Measurements from ENCODE around the gene GGNBP2.
"Not testable (repeated sequence)": the region's sequence is repeated elsewhere in the genome, so short reads cannot be mapped to it uniquely, and the experiment has no call there.

Gene GGNBP2

GRCh38 chr17:36544307-36545076, at the start of gene GGNBP2:
Gene GGNBP2 (plus strand): TSS chr17:36544919. CDS start chr17:36545725, 806 bp downstream.
- DNase-seq, result peak in 13 of 14 donors; percentile 63 to 95 (median 91)

- no peak for DNase-seq
Measured at GRCh38 chr17:36495076-36495578, 49.6 kb upstream of the GGNBP2 start.

GRCh38 chr17:36496018-36496789, 48.5 kb upstream of the GGNBP2 start:
- peak in 9 of 14 donors; percentile 6 to 53 (median 27) for DNase-seq

- DNase-seq, result no peak
Measured at GRCh38 chr17:36498155-36498554, 46.6 kb upstream of the GGNBP2 start.

GRCh38 chr17:36498560-36499300, 46.0 kb upstream of the GGNBP2 start:
- no peak for DNase-seq

GRCh38 chr17:36500745-36501225, 43.9 kb upstream of the GGNBP2 start:
- DNase-seq, result no peak

- DNase-seq, result no peak
Measured at GRCh38 chr17:36501351-36501750, 43.4 kb upstream of the GGNBP2 start.

GRCh38 chr17:36501963-36502362, 42.8 kb upstream of the GGNBP2 start:
- DNase-seq, result no peak

GRCh38 chr17:36503456-36504155, 41.1 kb upstream of the GGNBP2 start:
- DNase-seq, result no peak

GRCh38 chr17:36504156-36504545, 40.6 kb upstream of the GGNBP2 start:
- no peak for DNase-seq

- DNase-seq, result no peak
Measured at GRCh38 chr17:36505171-36505570, 39.5 kb upstream of the GGNBP2 start.

- DNase-seq, result no peak
Measured at GRCh38 chr17:36506249-36506826, 38.4 kb upstream of the GGNBP2 start.

- DNase-seq, result no peak
Measured at GRCh38 chr17:36506831-36507230, 37.9 kb upstream of the GGNBP2 start.

- DNase-seq, result no peak
Measured at GRCh38 chr17:36507266-36507665, 37.5 kb upstream of the GGNBP2 start.

GRCh38 chr17:36508439-36508838, 36.3 kb upstream of the GGNBP2 start:
- DNase-seq, result not testable (repeated sequence)

- DNase-seq, result no peak
Measured at GRCh38 chr17:36509272-36509985, 35.3 kb upstream of the GGNBP2 start.

- no peak for DNase-seq
Measured at GRCh38 chr17:36510636-36511035, 34.1 kb upstream of the GGNBP2 start.

- no peak for DNase-seq
Measured at GRCh38 chr17:36511216-36511615, 33.5 kb upstream of the GGNBP2 start.

- no peak for DNase-seq
Measured at GRCh38 chr17:36512641-36513040, 32.1 kb upstream of the GGNBP2 start.

- DNase-seq, result no peak
Measured at GRCh38 chr17:36514856-36515255, 29.9 kb upstream of the GGNBP2 start.

- no peak for DNase-seq
Measured at GRCh38 chr17:36515837-36516236, 28.9 kb upstream of the GGNBP2 start.

All from C1 segment of cervical spinal cord (tissue), 14 donors.